IMR-90 (cell line): ENCODE measurements around the gene TMEM9. TPM values are rescaled to one million over a fixed set of nuclear protein-coding genes. Genes with fewer than 3 reads are reported as not detected.

Experiments
- ATAC-seq: fragments of 200-7000 bp; cut with Tn5 transposase; 2 replicates; pipeline ENCODE4 v1.9.1; 2020; ENCODE audit warnings: low read depth, mild to moderate bottlenecking, moderate library complexity
- BruUV-seq: library from RNA; stranded (reverse); fragments of 400-500 nt; replicated peaks from 2 replicates; lab custom pipeline; 2021; lab: Mats Ljungman, UMichigan
- CTCF ChIA-PET: fragments of 300-600 bp; formaldehyde crosslinking; extraction: SDS; loops from one replicate; lab custom pipeline; 2021; ENCODE audit warnings: antibody characterized with exemption; lab: Yijun Ruan, JAX
- POLR2A ChIA-PET: fragments of 300-600 bp; sonication (Branson Sonifier 250); formaldehyde crosslinking; loops from one replicate; lab custom pipeline; 2022; ENCODE audit warnings: antibody characterized with exemption; ENCODE audit not compliant: unreplicated experiment; lab: Charles Lee
- DNase-seq: peaks from one replicate; pipeline ENCODE4 v3.0.0; 2013
- H2AFZ ChIP-seq: replicated peaks from 2 replicates; pipeline ENCODE3; 2013; ENCODE audit warnings: low read length, mild to moderate bottlenecking; ENCODE audit not compliant: poor library complexity
- H2AK5ac ChIP-seq: 2 replicates; pipeline ENCODE4 v1.6.1; 2013; ENCODE audit warnings: low read depth, low read length, inconsistent platforms
- H2AK9ac ChIP-seq: replicated peaks from 2 replicates; pipeline ENCODE3; 2013; ENCODE audit warnings: mild to moderate bottlenecking, low read depth, low read length, moderate library complexity; ENCODE audit not compliant: poor library complexity
- H2BK120ac ChIP-seq: 2 replicates; pipeline ENCODE4 v1.6.1; 2013; ENCODE audit warnings: low read depth, low read length, inconsistent platforms
- H2BK15ac ChIP-seq: 3 replicates; pipeline ENCODE4 v1.6.1; 2013; ENCODE audit warnings: low read depth, low read length, inconsistent platforms
- H2BK20ac ChIP-seq: 2 replicates; pipeline ENCODE4 v1.6.1; 2013; ENCODE audit warnings: low read depth, mild to moderate bottlenecking, inconsistent platforms, low read length, moderate library complexity
- H2BK5ac ChIP-seq: 2 replicates; pipeline ENCODE4 v1.6.1; 2013; ENCODE audit warnings: mild to moderate bottlenecking, low read depth, low read length, inconsistent platforms; ENCODE audit not compliant: poor library complexity, severe bottlenecking
- H3K14ac ChIP-seq: replicated peaks from 2 replicates; pipeline ENCODE4 v1.6.1; 2013; ENCODE audit warnings: low read depth, low read length, inconsistent platforms
- H3K18ac ChIP-seq: 2 replicates; pipeline ENCODE4 v1.6.1; 2013; ENCODE audit warnings: low read depth, low read length, control low read depth
- H3K23ac ChIP-seq: 2 replicates; pipeline ENCODE4 v1.6.1; 2013; ENCODE audit warnings: low read depth, low read length, inconsistent platforms
- H3K27ac ChIP-seq: 2 replicates; pipeline ENCODE4 v1.5.1; 2013; ENCODE audit warnings: mild to moderate bottlenecking, control low read depth, low read length; ENCODE audit not compliant: insufficient read depth
- H3K27me3 ChIP-seq: 2 replicates; pipeline ENCODE4 v1.6.1; 2013; ENCODE audit warnings: low read length; ENCODE audit not compliant: control insufficient read depth, insufficient read depth
- H3K36me3 ChIP-seq: 2 replicates; pipeline ENCODE4 v1.6.1; 2013; ENCODE audit warnings: low read length, mixed read lengths; ENCODE audit not compliant: control insufficient read depth, insufficient read depth
- H3K4ac ChIP-seq: 2 replicates; pipeline ENCODE4 v1.6.1; 2013; ENCODE audit warnings: low read depth, low read length, inconsistent platforms
- H3K4me1 ChIP-seq: 2 replicates; pipeline ENCODE4 v1.6.1; 2013; ENCODE audit warnings: low read length, mixed read lengths; ENCODE audit not compliant: control insufficient read depth, insufficient read depth
- H3K4me2 ChIP-seq: 2 replicates; pipeline ENCODE4 v1.6.1; 2013; ENCODE audit warnings: low read depth, mild to moderate bottlenecking, control low read depth, low read length, moderate library complexity
- H3K4me3 ChIP-seq: 2 replicates; pipeline ENCODE4 v1.5.1; 2013; ENCODE audit warnings: low read depth, mild to moderate bottlenecking, control low read depth, low read length, moderate library complexity; ENCODE audit not compliant: insufficient read depth
- H3K56ac ChIP-seq: 2 replicates; pipeline ENCODE4 v1.6.1; 2013; ENCODE audit warnings: low read length, inconsistent platforms; ENCODE audit not compliant: insufficient read depth; ENCODE audit errors: extremely low read depth
- H3K79me1 ChIP-seq, 2 experiments: 2 replicates each; pipeline ENCODE4 v1.6.1; 2013; ENCODE audit warnings: low read length in 2 of 2, inconsistent platforms in 1 of 2, low read depth in 1 of 2
- H3K9ac ChIP-seq: 2 replicates; pipeline ENCODE4 v1.6.1; 2013; ENCODE audit warnings: low read depth, low read length, control low read depth
- H3K9me1 ChIP-seq: 2 replicates; pipeline ENCODE4 v1.6.1; 2013; ENCODE audit warnings: low read length, inconsistent platforms; ENCODE audit not compliant: insufficient read depth
- H3K9me3 ChIP-seq: 2 replicates; pipeline ENCODE4 v1.6.1; 2013; ENCODE audit warnings: low read length; ENCODE audit not compliant: control insufficient read depth, insufficient read depth
- H4K20me1 ChIP-seq: 2 replicates; pipeline ENCODE4 v1.6.1; 2013; ENCODE audit warnings: low read length, inconsistent platforms; ENCODE audit not compliant: insufficient read depth
- H4K5ac ChIP-seq: 2 replicates; pipeline ENCODE4 v1.6.1; 2013; ENCODE audit warnings: mild to moderate bottlenecking, low read depth, low read length, control low read depth
- H4K8ac ChIP-seq, 2 experiments: 2 replicates each; pipeline ENCODE4 v1.6.1; 2013; ENCODE audit warnings: low read depth in 2 of 2, low read length in 2 of 2, control low read depth in 1 of 2, inconsistent platforms in 1 of 2
- H4K91ac ChIP-seq: 2 replicates; pipeline ENCODE4 v1.6.1; 2013; ENCODE audit warnings: low read depth, low read length, inconsistent platforms; ENCODE audit not compliant: insufficient read depth
- NFE2L2 ChIP-seq: fragments of 150-350 bp; IDR thresholded peaks from 2 replicates; pipeline ENCODE4 v1.6.1; 2016; ENCODE audit warnings: low read depth, mild to moderate bottlenecking, low read length
- RCOR1 ChIP-seq: IDR thresholded peaks from 2 replicates; pipeline ENCODE4 v1.6.1; 2012; ENCODE audit warnings: mild to moderate bottlenecking, low read length, improper control_type of control experiment; ENCODE audit not compliant: insufficient replicate concordance
- WGBS, 2 experiments: methylation state at CpG; one replicate each; pipeline versions ENCODE4 v1.1.5 to v1.1.7; 2013; ENCODE audit warnings: missing lambda C conversion rate in 2 of 2; ENCODE audit not compliant: insufficient read length in 1 of 2; ENCODE audit errors: extremely low coverage in 2 of 2; 5-methylcytosine and 5-hydroxymethylcytosine counted together
- dilution Hi-C: fragments of 300-500 bp; cut with HindIII; formaldehyde crosslinking; loops from one replicate; pipeline ENCODE4 v1.14.3; 2018; ENCODE audit warnings: low sequenced_read_pairs; ENCODE audit not compliant: unreplicated experiment
- in situ Hi-C: fragments of 300-500 bp; cut with MboI; formaldehyde crosslinking; loops from 3 replicates; pipeline ENCODE4 v1.14.3; 2019; ENCODE audit warnings: low sequenced_read_pairs, inconsistent platforms, mixed read lengths
- intact Hi-C: fragments of 100-400 bp; cut with micrococcal nuclease; formaldehyde crosslinking; loops from 2 replicates; pipeline ENCODE4 v1.10.0; 2022
- polyA plus RNA-seq, 3 experiments: library from polyadenylated mRNA; depleted of rRNA; stranded (reverse); fragments of >200 nt; gene quantifications; 2 replicates each; pipeline ENCODE4 v1.2.3, GENCODE V29; 2012; ENCODE audit warnings: low replicate concordance in 1 of 3
- total RNA-seq: library from RNA; depleted of rRNA; stranded (reverse); fragments of >200 nt; gene quantifications from 2 replicates; pipeline ENCODE4 v1.2.3, GENCODE V29; 2012

TMEM9 gene
- total and polyA plus RNA-seq, 2 of the 4 experiments (the other 2 are of a cell fraction), result 76.7 to 107 TPM

GRCh38 chr1:201192261-201192788, 38.1 kb upstream of the TMEM9 start:
- Histone ChIP-seq H3K56ac (no peak overlapping the region), H3K36me3 (no peaks in the 10 kb centered on the region), H3K14ac (0 out of 2 replicates have a peak overlapping the region, but pooled peaks have one; percentile 11), H3K27me3 (0 out of 2 replicates have a peak, but pooled peaks cover 3% of the 10 kb centered on the region), H4K20me1 (no peaks in the 10 kb centered on the region), H2AK9ac (peak overlapping the region; percentile 9), H3K4me2 (no peak overlapping the region), H3K27ac (no peak overlapping the region), H3K4me3 (no peak overlapping the region), H3K4ac (0 out of 2 replicates have a peak overlapping the region, but pooled peaks have one; percentile 33), H4K8ac (no peak overlapping the region), H2BK120ac (no peak overlapping the region), H2BK15ac (peak overlapping the region; percentile 48; the same call in 1 of the 3 replicates), H2AFZ (no peak overlapping the region), H3K79me1 (no peaks in the 10 kb centered on the region), H4K91ac (no peak overlapping the region), H3K4me1 (0 out of 2 replicates have a peak, but pooled peaks cover 1% of the 10 kb centered on the region), H2AK5ac (peak overlapping the region; percentile 62; the same call in 1 of the 2 replicates), H4K5ac (no peak overlapping the region), H3K18ac (no peak overlapping the region), H3K9me1 (peaks cover 5% of the 10 kb centered on the region), H3K23ac (no peak overlapping the region), H2BK20ac (no peak overlapping the region), H2BK5ac (no peak overlapping the region), H3K9me3 (no peaks in the 10 kb centered on the region), H3K9ac (no peak overlapping the region)
- dilution Hi-C loops, result no loop called here
- BruUV-seq, result no TSS peak
- CTCF ChIA-PET, result no interaction called here
- DNase-seq (no peak), ATAC-seq (no peak)
- TF ChIP-seq RCOR1 (no peak), NFE2L2 (peak; percentile 37; the same call in 1 of the 2 replicates)
- intact Hi-C loops, result no loop called here
- WGBS, 2 experiments, result no CpG with 5 or more reads among the region's 3 CpGs
- POLR2A ChIA-PET, result no interaction called here
- in situ Hi-C loops, result no loop called here
